Measurements from ENCODE around the gene CIB4. TPM values are rescaled to one million over a fixed set of nuclear protein-coding genes. Genes with fewer than 3 reads are reported as not detected.

CIB4 gene
- total RNA-seq, 1 experiment from 2014 or later: not detected

GRCh38 chr2:26581266-26581990, 59.7 kb downstream of the CIB4 start:
- Histone ChIP-seq H3K9me3 (ENCODE audit: insufficient read depth, low read depth) (no peaks in the 10 kb centered on the region), H3K79me2 (ENCODE audit: low read depth) (no peaks in the 10 kb centered on the region), H3K4me3 (no peak overlapping the region), H3K36me3 (ENCODE audit: low read depth) (no peaks in the 10 kb centered on the region), H3K9me2 (ENCODE audit: insufficient read depth) (no peaks in the 10 kb centered on the region), H3K4me2 (no peak overlapping the region), H3K4me1 (replicated peaks; ENCODE audit: insufficient read depth) (peaks cover 13% of the 10 kb centered on the region), H2AFZ (no peak overlapping the region), H3K27ac (no peak overlapping the region), H4K20me1 (ENCODE audit: insufficient read depth) (no peaks in the 10 kb centered on the region), H3F3A (ENCODE audit: insufficient read depth, low read depth) (no peaks in the 10 kb centered on the region), H3K27me3 (ENCODE audit: insufficient read depth, low read depth) (peaks cover 58% of the 10 kb centered on the region)
- BruUV-seq (replicated peaks): no TSS peak
- no peak for TF ChIP-seq EZH2 (IDR thresholded peaks at IDR 0.05; ENCODE audit: low read depth)
- TF ChIP-seq, protein P1, sequence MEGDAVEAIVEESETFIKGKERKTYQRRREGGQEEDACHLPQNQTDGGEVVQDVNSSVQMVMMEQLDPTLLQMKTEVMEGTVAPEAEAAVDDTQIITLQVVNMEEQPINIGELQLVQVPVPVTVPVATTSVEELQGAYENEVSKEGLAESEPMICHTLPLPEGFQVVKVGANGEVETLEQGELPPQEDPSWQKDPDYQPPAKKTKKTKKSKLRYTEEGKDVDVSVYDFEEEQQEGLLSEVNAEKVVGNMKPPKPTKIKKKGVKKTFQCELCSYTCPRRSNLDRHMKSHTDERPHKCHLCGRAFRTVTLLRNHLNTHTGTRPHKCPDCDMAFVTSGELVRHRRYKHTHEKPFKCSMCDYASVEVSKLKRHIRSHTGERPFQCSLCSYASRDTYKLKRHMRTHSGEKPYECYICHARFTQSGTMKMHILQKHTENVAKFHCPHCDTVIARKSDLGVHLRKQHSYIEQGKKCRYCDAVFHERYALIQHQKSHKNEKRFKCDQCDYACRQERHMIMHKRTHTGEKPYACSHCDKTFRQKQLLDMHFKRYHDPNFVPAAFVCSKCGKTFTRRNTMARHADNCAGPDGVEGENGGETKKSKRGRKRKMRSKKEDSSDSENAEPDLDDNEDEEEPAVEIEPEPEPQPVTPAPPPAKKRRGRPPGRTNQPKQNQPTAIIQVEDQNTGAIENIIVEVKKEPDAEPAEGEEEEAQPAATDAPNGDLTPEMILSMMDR (conservative IDR thresholded peaks at IDR 0.05): no peak
- POLR2A ChIA-PET (ENCODE audit: unreplicated experiment): no interaction called here
- intact Hi-C loops (cut with micrococcal nuclease; ENCODE audit: unreplicated experiment): no loop called here
- no peak for DNase-seq
- CTCF ChIA-PET: interaction anchor here (0.6 kb wide), 1 partner anchor 27 kb away, joined by 17 read pairs; no protein-coding TSS in a partner anchor

DNA sequence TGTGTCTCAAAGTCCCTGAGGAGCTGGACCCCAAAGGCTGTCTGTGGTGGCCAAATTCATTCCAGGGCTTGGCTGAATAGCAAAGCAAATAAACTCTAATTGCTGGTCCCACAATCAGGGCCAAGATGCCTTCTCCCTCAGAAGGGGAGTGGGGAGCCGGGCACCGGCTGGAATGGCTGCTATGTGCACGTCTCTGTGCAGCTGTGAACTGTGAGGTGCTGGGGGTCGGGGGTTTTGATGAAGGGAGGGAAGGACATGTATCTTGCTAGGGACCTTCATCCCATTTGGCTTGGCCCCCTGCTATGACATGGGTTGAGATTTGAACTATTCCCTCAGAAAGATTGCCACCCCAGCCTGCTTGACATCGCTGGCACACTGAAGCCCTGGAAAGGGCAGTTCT, 60.4 kb downstream of the CIB4 start:
- Histone ChIP-seq H3K36me3 (ENCODE audit: low read depth) (no peaks in the 10 kb centered on the region), H3F3A (ENCODE audit: insufficient read depth, low read depth) (no peaks in the 10 kb centered on the region), H3K4me3 (no peak overlapping the region), H3K4me1 (replicated peaks; ENCODE audit: insufficient read depth) (peaks cover 15% of the 10 kb centered on the region), H4K20me1 (ENCODE audit: insufficient read depth) (no peaks in the 10 kb centered on the region), H2AFZ (no peak overlapping the region), H3K79me2 (ENCODE audit: low read depth) (no peaks in the 10 kb centered on the region), H3K27me3 (ENCODE audit: insufficient read depth, low read depth) (peaks cover 52% of the 10 kb centered on the region), H3K9me3 (ENCODE audit: insufficient read depth, low read depth) (no peaks in the 10 kb centered on the region), H3K9me2 (ENCODE audit: insufficient read depth) (no peaks in the 10 kb centered on the region), H3K27ac (no peak overlapping the region), H3K4me2 (no peak overlapping the region)
- no peak for TF ChIP-seq EZH2 (IDR thresholded peaks at IDR 0.05; ENCODE audit: low read depth)
- TF ChIP-seq, protein P1 (conservative IDR thresholded peaks at IDR 0.05): no peak
- BruUV-seq (replicated peaks): no TSS peak
- CTCF ChIA-PET: interaction anchor here (0.6 kb wide), 1 partner anchor 26 kb away, joined by 17 read pairs; no protein-coding TSS in a partner anchor
- DNase-seq: no peak
- POLR2A ChIA-PET (ENCODE audit: unreplicated experiment): no interaction called here
- intact Hi-C loops (cut with micrococcal nuclease; ENCODE audit: unreplicated experiment): no loop called here

- BruUV-seq (replicated peaks): no TSS peak
- Histone ChIP-seq H3K27me3 (ENCODE audit: insufficient read depth, low read depth) (peaks cover 46% of the 10 kb centered on the region), H3K4me3 (no peak overlapping the region), H3F3A (ENCODE audit: insufficient read depth, low read depth) (no peaks in the 10 kb centered on the region), H3K4me2 (no peak overlapping the region), H3K4me1 (replicated peaks; ENCODE audit: insufficient read depth) (peaks cover 15% of the 10 kb centered on the region), H3K9me2 (ENCODE audit: insufficient read depth) (no peaks in the 10 kb centered on the region), H2AFZ (no peak overlapping the region), H3K9me3 (ENCODE audit: insufficient read depth, low read depth) (no peaks in the 10 kb centered on the region), H3K27ac (no peak overlapping the region), H3K79me2 (ENCODE audit: low read depth) (no peaks in the 10 kb centered on the region), H4K20me1 (ENCODE audit: insufficient read depth) (no peaks in the 10 kb centered on the region), H3K36me3 (ENCODE audit: low read depth) (no peaks in the 10 kb centered on the region)
- ChIA-PET CTCF (no interaction called here), POLR2A (ENCODE audit: unreplicated experiment) (no interaction called here)
- TF ChIP-seq EZH2 (IDR thresholded peaks at IDR 0.05; ENCODE audit: low read depth): no peak
- TF ChIP-seq, protein P1 (conservative IDR thresholded peaks at IDR 0.05): no peak
- DNase-seq: no peak
- intact Hi-C loops (cut with micrococcal nuclease; ENCODE audit: unreplicated experiment): no loop called here
These were observed 61.0 kb downstream of the CIB4 start for GRCh38 chr2:26580151-26580550.

All from PC-9 (cell line).